Smooth muscle cell (in vitro differentiated cells): Measurements from ENCODE around the gene CD24. TPM values are rescaled to one million over a fixed set of nuclear protein-coding genes. Genes with fewer than 3 reads are reported as not detected.

Experiments
- DNase-seq: peaks from one replicate; lab custom pipeline; 2025; ENCODE audit not compliant: unreplicated experiment; lab: John Stamatoyannopoulos, UW
- H2AFZ ChIP-seq: fragments of 200-600 bp; sonication (generic); 2 replicates; pipeline ENCODE4 v1.6.0; 2016; ENCODE audit warnings: antibody characterized with exemption, low read depth, mild to moderate bottlenecking
- H3F3A ChIP-seq: fragments of 200-600 bp; sonication (generic); 2 replicates; pipeline ENCODE4 v1.6.0; 2017; ENCODE audit warnings: antibody characterized with exemption, low read depth
- H3K27ac ChIP-seq: fragments of 200-600 bp; sonication (generic); 2 replicates; pipeline ENCODE4 v1.5.1; 2016; ENCODE audit warnings: low read depth, mild to moderate bottlenecking
- H3K27me3 ChIP-seq: fragments of 200-600 bp; sonication (generic); 2 replicates; pipeline ENCODE4 v1.6.1; 2016; ENCODE audit warnings: low read depth, mild to moderate bottlenecking
- H3K36me3 ChIP-seq: fragments of 200-600 bp; sonication (generic); 2 replicates; pipeline ENCODE4 v1.5.1; 2016; ENCODE audit warnings: low read depth
- H3K4me1 ChIP-seq: fragments of 200-600 bp; sonication (generic); 2 replicates; pipeline ENCODE4 v1.5.1; 2016; ENCODE audit warnings: low read depth
- H3K4me2 ChIP-seq: fragments of 200-600 bp; sonication (generic); 2 replicates; pipeline ENCODE4 v1.6.0; 2016; ENCODE audit warnings: mild to moderate bottlenecking
- H3K4me3 ChIP-seq: fragments of 200-600 bp; sonication (generic); 2 replicates; pipeline ENCODE4 v1.5.1; 2016; ENCODE audit warnings: mild to moderate bottlenecking
- H3K79me2 ChIP-seq: fragments of 200-600 bp; sonication (generic); 2 replicates; pipeline ENCODE4 v1.6.0; 2016; ENCODE audit warnings: low read depth, mild to moderate bottlenecking
- H3K9ac ChIP-seq: fragments of 200-600 bp; sonication (generic); 2 replicates; pipeline ENCODE4 v1.6.0; 2016; ENCODE audit warnings: low read depth
- H3K9me3 ChIP-seq: fragments of 200-600 bp; sonication (generic); replicated peaks from 2 replicates; pipeline ENCODE4 v1.5.1; 2016; ENCODE audit warnings: low read depth
- H4K20me1 ChIP-seq: fragments of 200-600 bp; sonication (generic); 2 replicates; pipeline ENCODE4 v1.6.0; 2016; ENCODE audit warnings: low read depth
- WGBS: methylation state at CpG from one replicate; pipeline ENCODE4 v1.1.7; 2016; ENCODE audit warnings: low lambda C conversion rate; 5-methylcytosine and 5-hydroxymethylcytosine counted together
- polyA plus RNA-seq: library from polyadenylated mRNA; unstranded; fragments of >200 nt; fragmentation: Nextera tagmentation; extraction: Ambion mirVana; gene quantifications from 2 replicates; pipeline ENCODE4 v1.2.1, GENCODE V29; 2016
- total RNA-seq: library from RNA; depleted of rRNA; stranded (reverse); fragments of >200 nt; gene quantifications from 2 replicates; pipeline ENCODE4 v1.2.3, GENCODE V29; 2014
- TF ChIP-seq, protein P1 (sequence below): fragments of 200-600 bp; sonication (generic); IDR thresholded peaks from 2 replicates; pipeline ENCODE4 v1.5.1; 2017; ENCODE audit warnings: borderline replicate concordance, mild to moderate bottlenecking, antibody characterized with exemption; ENCODE audit not compliant: insufficient read depth, poor library complexity, severe bottlenecking

CD24 gene
- total and polyA plus RNA-seq, 2 experiments from 2014 or later = 46.7 to 377 TPM

DNA sequence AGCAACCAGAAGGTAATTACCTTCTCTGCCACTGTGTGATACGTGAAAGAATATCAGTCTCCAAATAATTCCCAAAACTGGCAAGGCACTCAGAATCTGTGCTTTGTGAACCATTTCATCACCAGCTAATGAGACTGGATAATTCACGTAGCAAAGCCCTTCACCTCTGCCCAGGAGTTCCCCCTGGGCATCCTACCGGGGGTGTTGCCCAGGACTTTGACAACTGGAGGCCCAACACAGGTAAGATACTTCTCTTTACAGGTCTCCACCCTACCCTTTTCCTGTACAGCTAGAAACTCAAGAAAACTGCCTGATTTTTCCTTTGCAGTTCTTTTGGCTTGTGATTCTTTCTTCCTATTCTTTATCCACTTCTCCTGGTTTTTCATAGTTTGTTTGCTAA is 2.7 kb upstream of the CD24 start:
- TF ChIP-seq, protein P1, sequence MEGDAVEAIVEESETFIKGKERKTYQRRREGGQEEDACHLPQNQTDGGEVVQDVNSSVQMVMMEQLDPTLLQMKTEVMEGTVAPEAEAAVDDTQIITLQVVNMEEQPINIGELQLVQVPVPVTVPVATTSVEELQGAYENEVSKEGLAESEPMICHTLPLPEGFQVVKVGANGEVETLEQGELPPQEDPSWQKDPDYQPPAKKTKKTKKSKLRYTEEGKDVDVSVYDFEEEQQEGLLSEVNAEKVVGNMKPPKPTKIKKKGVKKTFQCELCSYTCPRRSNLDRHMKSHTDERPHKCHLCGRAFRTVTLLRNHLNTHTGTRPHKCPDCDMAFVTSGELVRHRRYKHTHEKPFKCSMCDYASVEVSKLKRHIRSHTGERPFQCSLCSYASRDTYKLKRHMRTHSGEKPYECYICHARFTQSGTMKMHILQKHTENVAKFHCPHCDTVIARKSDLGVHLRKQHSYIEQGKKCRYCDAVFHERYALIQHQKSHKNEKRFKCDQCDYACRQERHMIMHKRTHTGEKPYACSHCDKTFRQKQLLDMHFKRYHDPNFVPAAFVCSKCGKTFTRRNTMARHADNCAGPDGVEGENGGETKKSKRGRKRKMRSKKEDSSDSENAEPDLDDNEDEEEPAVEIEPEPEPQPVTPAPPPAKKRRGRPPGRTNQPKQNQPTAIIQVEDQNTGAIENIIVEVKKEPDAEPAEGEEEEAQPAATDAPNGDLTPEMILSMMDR = no peak
- DNase-seq = no peak
- Histone ChIP-seq H3F3A (no peaks in the 10 kb centered on the region), H3K4me3 (no peak overlapping the region), H2AFZ (no peak overlapping the region), H3K4me1 (peaks cover 4% of the 10 kb centered on the region), H3K36me3 (no peaks in the 10 kb centered on the region), H3K27me3 (peaks cover 51% of the 10 kb centered on the region), H3K27ac (no peak overlapping the region), H3K9me3 (no peaks in the 10 kb centered on the region), H3K4me2 (no peak overlapping the region), H3K9ac (no peak overlapping the region), H3K79me2 (no peaks in the 10 kb centered on the region), H4K20me1 (peaks cover 16% of the 10 kb centered on the region)
- WGBS = 84% methylated on average over 3 of the region's 3 CpGs

DNA sequence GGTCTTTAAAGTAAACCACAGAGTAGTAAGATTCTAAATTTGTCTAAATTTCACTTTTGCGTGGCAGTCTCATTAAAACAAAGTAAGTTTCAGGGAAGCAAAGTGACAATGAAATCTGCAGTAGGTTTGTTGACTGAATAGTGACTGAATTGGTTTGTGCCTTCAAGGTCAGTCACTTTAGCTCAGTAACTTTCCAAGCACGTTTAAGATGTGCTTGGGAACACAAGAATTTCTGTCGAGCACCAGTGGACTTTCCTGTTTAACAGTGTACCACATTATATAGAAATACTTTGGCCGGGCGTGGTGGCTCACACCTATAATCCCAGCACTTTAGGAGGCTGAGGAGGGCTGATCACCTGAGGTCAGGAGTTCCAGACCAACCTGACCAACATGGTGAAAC is 1.7 kb upstream of the CD24 start:
- DNase-seq = no peak
- Histone ChIP-seq H3K4me1 (peaks cover 4% of the 10 kb centered on the region), H3K9ac (no peak overlapping the region), H3K36me3 (no peaks in the 10 kb centered on the region), H4K20me1 (peaks cover 24% of the 10 kb centered on the region), H2AFZ (no peak overlapping the region), H3K4me2 (no peak overlapping the region), H3K27me3 (peaks cover 56% of the 10 kb centered on the region), H3K4me3 (peak overlapping the region; percentile 69), H3F3A (no peaks in the 10 kb centered on the region), H3K9me3 (no peaks in the 10 kb centered on the region), H3K79me2 (peaks cover 5% of the 10 kb centered on the region), H3K27ac (no peak overlapping the region)
- 58% methylated on average over 5 of the region's 5 CpGs for WGBS
- TF ChIP-seq, protein P1 = no peak

DNA sequence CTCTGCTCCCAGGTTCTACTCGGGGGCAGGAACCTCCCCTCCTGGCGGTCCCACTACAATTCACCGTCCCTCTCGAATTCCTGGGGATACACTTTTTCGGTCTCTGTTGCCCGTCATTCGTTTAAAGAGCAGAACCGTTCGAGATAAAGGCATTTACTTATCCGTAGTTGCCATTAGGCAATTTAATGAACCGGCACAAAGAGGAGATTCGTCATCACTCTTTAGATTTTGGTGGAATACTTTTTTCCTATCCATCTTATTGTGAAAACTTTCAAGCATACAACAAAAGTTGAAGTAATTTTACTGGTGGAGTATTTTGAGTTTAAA is 1.2 kb upstream of the CD24 start:
- no peaks in the 10 kb centered on the region for H3K36me3 ChIP-seq
- no peaks in the 10 kb centered on the region for H3F3A ChIP-seq
- under 1% methylated on average over 12 of the region's 12 CpGs for WGBS
- peaks cover 5% of the 10 kb centered on the region for H3K79me2 ChIP-seq
- H3K27ac ChIP-seq = peak overlapping the region; percentile 6
- peak overlapping the region; percentile 69 for H3K4me3 ChIP-seq
- no peak overlapping the region for H3K9ac ChIP-seq
- H3K4me2 ChIP-seq = peak overlapping the region; percentile 95
- H2AFZ ChIP-seq = peak overlapping the region; percentile 75
- peaks cover 56% of the 10 kb centered on the region for H3K27me3 ChIP-seq
- TF ChIP-seq, protein P1 = no peak
- no peaks in the 10 kb centered on the region for H3K9me3 ChIP-seq
- DNase-seq = no peak
- peaks cover 24% of the 10 kb centered on the region for H4K20me1 ChIP-seq
- peaks cover 4% of the 10 kb centered on the region for H3K4me1 ChIP-seq

DNA sequence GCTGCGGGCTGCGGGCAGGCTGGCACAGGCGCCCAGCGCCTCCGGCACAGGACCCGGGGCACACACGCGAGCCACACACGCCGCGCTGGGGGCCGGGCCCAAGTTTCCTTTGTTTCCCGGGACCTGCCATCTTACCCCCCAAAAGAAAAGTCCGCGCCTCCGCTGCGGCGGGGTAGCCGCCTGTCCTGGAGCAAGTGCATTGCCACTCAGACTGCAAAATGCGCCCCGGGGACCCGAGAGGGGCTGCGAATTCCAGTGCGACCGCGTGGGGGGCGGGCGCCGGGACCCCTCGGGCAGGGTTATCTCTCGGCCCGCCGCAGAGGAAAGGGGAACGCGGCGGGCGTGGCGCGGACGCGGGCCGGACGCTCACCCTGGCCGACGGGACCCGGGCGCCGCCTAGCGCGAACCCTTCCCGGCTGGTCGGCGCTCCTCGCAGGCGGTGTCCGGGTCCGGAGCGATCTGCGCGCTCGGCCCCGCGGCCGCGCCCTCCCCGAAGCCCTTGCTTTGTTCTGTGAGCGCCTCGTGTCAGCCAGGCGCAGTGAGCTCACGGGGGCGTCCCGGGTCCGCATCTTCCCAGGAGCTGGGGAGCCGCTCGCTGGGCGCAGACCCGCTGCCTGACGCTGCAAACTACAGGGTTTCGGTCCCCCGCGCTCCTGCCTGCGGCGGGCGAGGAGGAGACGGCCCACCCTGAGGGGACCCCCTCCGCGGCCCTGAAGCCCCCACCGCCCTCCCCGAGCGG is 639 bp upstream of the CD24 start:
- H3K79me2 ChIP-seq = peaks cover 5% of the 10 kb centered on the region
- peak overlapping the region; percentile 24 for H3K27ac ChIP-seq
- no peak for DNase-seq
- WGBS = under 1% methylated on average over 51 of the region's 90 CpGs
- H3K4me1 ChIP-seq = peaks cover 4% of the 10 kb centered on the region
- peak overlapping the region; percentile 34 for H3K9ac ChIP-seq
- peak overlapping the region; percentile 69 for H3K4me3 ChIP-seq
- TF ChIP-seq, protein P1 = no peak
- H2AFZ ChIP-seq = peak overlapping the region; percentile 75
- no peaks in the 10 kb centered on the region for H3K36me3 ChIP-seq
- H3K27me3 ChIP-seq = peaks cover 56% of the 10 kb centered on the region
- H4K20me1 ChIP-seq = peaks cover 24% of the 10 kb centered on the region
- H3F3A ChIP-seq = no peaks in the 10 kb centered on the region
- no peaks in the 10 kb centered on the region for H3K9me3 ChIP-seq
- H3K4me2 ChIP-seq = peak overlapping the region; percentile 95
